Colonic mucosa (tissue), 4 donors: ENCODE data around the gene PAGE2B. TPM values are rescaled to one million over a fixed set of nuclear protein-coding genes. Genes with fewer than 3 reads are reported as not detected.
"Not testable (repeated sequence)": the region's sequence is repeated elsewhere in the genome, so short reads cannot be mapped to it uniquely, and the experiment has no call there.

Experiments
- DNase-seq: peaks from one replicate; pipeline ENCODE4 v3.0.0-alpha.2; 2020
- H3K27ac ChIP-seq: fragments of 200-600 bp; one replicate; pipeline ENCODE4 v1.8.0; 2021
- H3K27me3 ChIP-seq: fragments of 200-600 bp; one replicate; pipeline ENCODE4 v1.8.0; 2021
- H3K36me3 ChIP-seq: fragments of 200-600 bp; one replicate; pipeline ENCODE4 v1.8.0; 2021
- H3K4me1 ChIP-seq: fragments of 200-600 bp; one replicate; pipeline ENCODE4 v1.8.0; 2021; ENCODE audit warnings: mild to moderate bottlenecking
- H3K4me3 ChIP-seq: fragments of 200-600 bp; one replicate; pipeline ENCODE4 v1.8.0; 2021
- H3K9ac ChIP-seq, 2 donors: one replicate each; pipeline ENCODE4 v1.7.0; 2013; ENCODE audit warnings: control low read depth in 2 of 2, low read depth in 2 of 2, low read length in 2 of 2
- H3K9me3 ChIP-seq: fragments of 200-600 bp; one replicate; pipeline ENCODE4 v1.8.0; 2021
- intact Hi-C: fragments of 100-400 bp; cut with DNase I; formaldehyde crosslinking; loops from one replicate; pipeline ENCODE4 v1.14.1; 2022
- total RNA-seq, 2 donors: library from RNA; stranded (reverse); fragmentation: NEBNext Ultra II Directional in 1 of 2; extraction: Animal tissue kit (Norgen Biotek cat#: 25700) in 1 of 2; gene quantifications; one replicate each; pipeline ENCODE4 v1.2.1, GENCODE V29; 2021
- TF ChIP-seq, protein P1 (sequence below): fragments of 200-600 bp; IDR thresholded peaks from one replicate; pipeline ENCODE4 v1.8.0; 2022; ENCODE audit warnings: antibody characterized with exemption, mild to moderate bottlenecking
- donor health status: healthy.
- donor health status: DM: no; HTN: no; CAD: no.
- donor health status: DM: no; HTN: no; CAD: no.

The PAGE2B gene
- total RNA-seq, 2 donors from 2014 or later: not detected

DNA sequence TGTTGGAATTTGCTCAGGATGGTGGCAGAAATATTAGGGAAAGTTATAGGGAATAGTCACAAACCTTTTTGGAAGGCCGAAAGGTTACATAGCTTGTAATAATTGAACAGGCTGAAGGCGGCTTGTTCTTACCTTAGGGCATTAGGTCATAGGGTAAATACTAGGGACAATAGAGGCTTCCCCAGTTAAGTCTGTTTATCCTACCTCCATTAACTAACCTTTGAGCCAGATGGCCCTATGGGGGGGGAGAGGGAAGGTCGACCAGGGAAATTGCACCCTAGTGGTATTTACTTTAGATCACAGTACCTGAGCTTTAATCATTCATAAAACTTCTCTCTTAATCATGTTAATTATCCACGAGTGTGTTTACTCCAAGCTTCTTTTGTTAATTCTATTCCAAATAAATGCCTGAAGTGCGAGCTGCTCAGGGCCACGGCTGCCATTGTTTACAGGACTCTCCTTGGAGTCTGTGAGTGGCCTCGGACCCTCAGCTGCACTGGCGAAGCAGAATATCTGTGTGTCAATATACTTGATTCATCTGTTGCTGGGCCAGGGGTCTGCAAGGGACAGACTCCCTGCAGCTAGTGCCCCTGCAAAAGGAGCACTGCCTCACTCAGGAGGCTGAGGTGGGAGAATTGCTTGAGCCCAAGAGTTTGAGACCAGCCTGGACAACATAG is 36.9 kb downstream of the PAGE2B start:
- Histone ChIP-seq H3K27ac (no peak overlapping the region), H3K4me1 (no peaks in the 10 kb centered on the region), H3K9me3 (no peaks in the 10 kb centered on the region), H3K4me3 (no peak overlapping the region), H3K9ac (no peak overlapping the region), H3K36me3 (no peaks in the 10 kb centered on the region), H3K27me3 (no peaks in the 10 kb centered on the region)
- intact Hi-C loops: no loop called here
- TF ChIP-seq, protein P1, sequence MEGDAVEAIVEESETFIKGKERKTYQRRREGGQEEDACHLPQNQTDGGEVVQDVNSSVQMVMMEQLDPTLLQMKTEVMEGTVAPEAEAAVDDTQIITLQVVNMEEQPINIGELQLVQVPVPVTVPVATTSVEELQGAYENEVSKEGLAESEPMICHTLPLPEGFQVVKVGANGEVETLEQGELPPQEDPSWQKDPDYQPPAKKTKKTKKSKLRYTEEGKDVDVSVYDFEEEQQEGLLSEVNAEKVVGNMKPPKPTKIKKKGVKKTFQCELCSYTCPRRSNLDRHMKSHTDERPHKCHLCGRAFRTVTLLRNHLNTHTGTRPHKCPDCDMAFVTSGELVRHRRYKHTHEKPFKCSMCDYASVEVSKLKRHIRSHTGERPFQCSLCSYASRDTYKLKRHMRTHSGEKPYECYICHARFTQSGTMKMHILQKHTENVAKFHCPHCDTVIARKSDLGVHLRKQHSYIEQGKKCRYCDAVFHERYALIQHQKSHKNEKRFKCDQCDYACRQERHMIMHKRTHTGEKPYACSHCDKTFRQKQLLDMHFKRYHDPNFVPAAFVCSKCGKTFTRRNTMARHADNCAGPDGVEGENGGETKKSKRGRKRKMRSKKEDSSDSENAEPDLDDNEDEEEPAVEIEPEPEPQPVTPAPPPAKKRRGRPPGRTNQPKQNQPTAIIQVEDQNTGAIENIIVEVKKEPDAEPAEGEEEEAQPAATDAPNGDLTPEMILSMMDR: no peak
- no peak for DNase-seq

DNA sequence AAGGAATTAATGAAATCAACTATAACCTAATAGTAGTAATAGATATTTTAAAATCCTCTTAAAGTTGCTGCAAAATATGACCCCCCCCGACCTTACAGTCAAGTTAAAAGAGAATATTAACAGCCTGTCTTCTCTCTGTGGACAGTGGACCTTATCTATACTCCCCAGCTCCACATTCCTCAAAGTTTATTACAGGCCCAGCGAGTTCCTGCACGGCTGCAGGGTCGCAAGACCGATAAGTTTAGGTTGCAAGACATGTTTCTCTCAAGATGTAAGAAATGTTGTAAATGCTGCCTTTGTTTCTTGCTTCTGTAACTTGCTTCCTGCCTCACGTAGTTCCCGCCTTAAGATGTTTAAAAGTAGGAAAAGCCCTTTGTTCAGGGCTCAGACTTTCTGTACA is 41.8 kb downstream of the PAGE2B start:
- H3K36me3 ChIP-seq, H3K9ac ChIP-seq, DNase-seq, H3K9me3 ChIP-seq, intact Hi-C loops, H3K4me1 ChIP-seq, H3K27me3 ChIP-seq, H3K27ac ChIP-seq, H3K4me3 ChIP-seq: not testable (repeated sequence)

DNA sequence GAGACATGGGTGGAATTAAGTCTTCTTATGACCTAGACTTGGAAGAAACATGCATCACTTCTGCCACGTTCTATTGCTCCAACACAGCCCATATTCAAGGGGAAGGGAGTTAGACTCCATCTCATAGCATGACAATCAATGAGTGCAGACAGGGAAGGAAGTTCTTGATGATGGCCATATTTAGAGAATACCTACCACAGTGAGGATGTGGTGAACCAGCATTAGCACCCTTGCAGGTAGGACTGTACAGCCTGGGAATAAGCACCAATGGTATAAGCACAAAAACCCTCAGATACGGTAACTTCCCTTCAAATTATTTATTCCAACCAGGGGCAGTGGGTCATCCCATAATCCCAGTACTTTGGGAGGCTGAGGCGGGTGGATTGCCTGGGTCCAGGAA is 43.7 kb downstream of the PAGE2B start:
- Histone ChIP-seq H3K36me3 (no peaks in the 10 kb centered on the region), H3K4me3 (no peak overlapping the region), H3K9me3 (no peaks in the 10 kb centered on the region), H3K9ac (no peak overlapping the region), H3K4me1 (no peaks in the 10 kb centered on the region), H3K27ac (no peak overlapping the region), H3K27me3 (no peaks in the 10 kb centered on the region)
- intact Hi-C loops: no loop called here
- TF ChIP-seq, protein P1: no peak
- no peak for DNase-seq

DNA sequence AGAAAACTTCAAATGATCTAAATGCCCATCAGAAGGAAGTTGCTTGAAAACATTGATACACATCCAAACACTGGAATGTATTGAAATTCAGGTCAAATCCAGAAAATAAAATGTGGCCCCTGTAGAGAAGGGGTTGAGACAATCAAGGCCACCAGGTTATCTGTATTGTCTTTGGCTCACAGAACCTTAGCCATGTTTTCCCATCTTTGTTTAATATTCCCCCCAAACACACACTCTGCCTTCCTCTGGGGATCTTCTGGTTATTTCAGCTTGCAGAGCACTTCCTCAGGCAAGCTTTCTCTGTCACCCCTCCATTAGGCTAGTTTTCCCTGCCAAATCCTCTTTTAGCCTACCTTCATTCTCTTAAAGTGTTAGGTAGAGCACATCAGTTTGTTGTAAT is 44.4 kb downstream of the PAGE2B start:
- H3K4me3 ChIP-seq: no peak overlapping the region
- no peaks in the 10 kb centered on the region for H3K36me3 ChIP-seq
- TF ChIP-seq, protein P1: no peak
- no peak overlapping the region for H3K27ac ChIP-seq
- intact Hi-C loops: no loop called here
- H3K9me3 ChIP-seq: no peaks in the 10 kb centered on the region
- no peak overlapping the region for H3K9ac ChIP-seq
- no peak for DNase-seq
- H3K27me3 ChIP-seq: no peaks in the 10 kb centered on the region
- H3K4me1 ChIP-seq: no peaks in the 10 kb centered on the region

DNA sequence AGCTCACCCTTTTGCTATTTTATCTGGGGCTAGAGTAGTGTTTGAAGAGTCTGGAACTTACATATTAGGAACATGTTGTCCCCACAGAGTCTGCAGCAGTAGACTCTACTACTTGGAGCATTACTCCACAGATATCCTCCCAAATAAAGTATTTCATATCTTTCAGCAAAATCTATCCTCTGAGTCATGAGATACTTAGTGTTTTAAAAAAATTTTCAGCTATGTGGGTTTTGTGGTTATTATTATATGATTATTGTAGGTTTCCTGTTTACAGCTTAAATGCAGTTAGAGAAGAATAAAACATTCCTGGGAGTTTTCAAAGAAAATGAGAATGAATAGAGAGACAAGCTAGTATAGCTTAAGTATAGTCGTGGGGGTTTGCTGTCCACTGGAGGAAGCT is 44.9 kb downstream of the PAGE2B start:
- Histone ChIP-seq H3K4me3 (no peak overlapping the region), H3K4me1 (no peaks in the 10 kb centered on the region), H3K36me3 (no peaks in the 10 kb centered on the region), H3K9me3 (no peaks in the 10 kb centered on the region), H3K27me3 (no peaks in the 10 kb centered on the region), H3K27ac (no peak overlapping the region), H3K9ac (no peak overlapping the region)
- intact Hi-C loops: no loop called here
- DNase-seq: no peak
- TF ChIP-seq, protein P1: no peak

DNA sequence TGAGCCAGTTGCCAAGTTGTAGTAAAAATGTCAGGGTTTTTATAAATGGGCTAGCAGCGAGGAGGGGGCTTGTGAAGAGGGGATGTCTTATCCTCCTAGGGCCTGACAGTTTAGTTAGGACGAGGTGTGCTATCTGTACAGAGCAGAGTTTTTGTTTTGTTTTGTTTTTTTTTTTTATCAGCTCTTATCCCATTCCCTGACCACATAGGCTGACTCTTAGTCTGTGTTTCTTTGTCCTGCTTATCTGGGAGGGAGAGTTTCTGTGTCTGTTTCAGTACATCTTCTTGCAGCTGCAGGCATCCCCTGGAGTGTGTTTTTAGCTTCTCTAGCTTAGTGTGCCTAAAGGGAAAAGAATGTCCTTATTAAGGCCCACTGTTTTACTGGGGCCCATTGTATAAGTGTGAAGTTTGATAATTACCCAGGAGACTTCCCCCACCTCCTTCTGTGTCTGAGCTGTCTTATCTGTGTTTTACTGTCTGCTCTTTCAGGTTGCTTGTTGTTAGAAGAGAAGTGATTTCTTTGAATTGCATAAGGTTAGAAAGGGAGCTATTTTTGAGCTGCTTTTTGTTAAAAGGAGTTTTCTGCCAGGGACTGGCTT is 46.0 kb downstream of the PAGE2B start:
- Histone ChIP-seq H3K27ac (no peak overlapping the region), H3K27me3 (no peaks in the 10 kb centered on the region), H3K4me3 (no peak overlapping the region), H3K9me3 (no peaks in the 10 kb centered on the region), H3K4me1 (no peaks in the 10 kb centered on the region), H3K36me3 (no peaks in the 10 kb centered on the region), H3K9ac (no peak overlapping the region)
- intact Hi-C loops: no loop called here
- TF ChIP-seq, protein P1: no peak
- no peak for DNase-seq
